H1 (cell line): Measurements from ENCODE around the gene RPTOR. TPM values are rescaled to one million over a fixed set of nuclear protein-coding genes. Genes with fewer than 3 reads are reported as not detected.

ENCODE experiments used
- CTCF ChIA-PET: fragments of 300-600 bp; sonication (Branson Sonifier 250); formaldehyde crosslinking; loops from one replicate; lab custom pipeline; 2021; ENCODE audit not compliant: partially characterized antibody; lab: Charles Lee
- POLR2A ChIA-PET: fragments of 300-600 bp; sonication (Branson Sonifier 250); formaldehyde crosslinking; loops from one replicate; lab custom pipeline; 2021; ENCODE audit warnings: inconsistent platforms; ENCODE audit not compliant: partially characterized antibody; lab: Charles Lee
- DNase-seq, 2 experiments: peaks; one replicate each; pipeline versions ENCODE4 v3.0.0 to v3.0.0-alpha.2; 2010 to 2022; ENCODE audit warnings: low spot score in 2 of 2, low read depth in 1 of 2, mixed read lengths in 1 of 2
- FAIRE-seq: peaks from 2 replicates; lab custom pipeline; 2011; peaks lifted over from hg19 to GRCh38; lab: Jason Lieb, UNC
- H2AFZ ChIP-seq: 2 replicates; pipeline ENCODE4 v1.8.1; 2012; ENCODE audit warnings: low read length, inconsistent platforms
- H2AK5ac ChIP-seq: 2 replicates; pipeline ENCODE4 v1.6.1; 2013; ENCODE audit warnings: low read depth, low read length
- H2BK120ac ChIP-seq: replicated peaks from 2 replicates; pipeline ENCODE3; 2013; ENCODE audit warnings: low read depth, low read length, inconsistent platforms
- H2BK12ac ChIP-seq: 2 replicates; pipeline ENCODE4 v1.6.1; 2013; ENCODE audit warnings: low read depth, low read length
- H2BK15ac ChIP-seq: 2 replicates; pipeline ENCODE4 v1.6.1; 2013; ENCODE audit warnings: low read length
- H2BK20ac ChIP-seq: 2 replicates; pipeline ENCODE4 v1.6.1; 2013; ENCODE audit warnings: low read length
- H2BK5ac ChIP-seq: 2 replicates; pipeline ENCODE4 v1.6.1; 2013; ENCODE audit warnings: low read depth, low read length
- H3K14ac ChIP-seq: 2 replicates; pipeline ENCODE4 v1.6.1; 2013; ENCODE audit warnings: inconsistent platforms; ENCODE audit not compliant: insufficient read length
- H3K18ac ChIP-seq: 2 replicates; pipeline ENCODE4 v1.6.1; 2013; ENCODE audit warnings: low read length; ENCODE audit errors: extremely low read depth
- H3K23ac ChIP-seq: 2 replicates; pipeline ENCODE4 v1.6.1; 2013; ENCODE audit warnings: inconsistent platforms; ENCODE audit not compliant: insufficient read length
- H3K23me2 ChIP-seq: 2 replicates; pipeline ENCODE4 v1.6.1; 2013; ENCODE audit warnings: low read depth, low read length
- H3K27ac ChIP-seq: 2 replicates; pipeline ENCODE4 v1.6.1; 2011; ENCODE audit warnings: low read depth, low read length, inconsistent platforms
- H3K27me3 ChIP-seq, 4 experiments: replicated peaks in 1 of 4; 1 replicate in 1 of 4; 2 replicates in 3 of 4; pipeline versions ENCODE4 v1.6.1 to v1.8.1; 2011 to 2013; ENCODE audit warnings: low read length in 3 of 4, mild to moderate bottlenecking in 3 of 4, inconsistent platforms in 2 of 4, mixed read lengths in 2 of 4, moderate library complexity in 1 of 4; ENCODE audit not compliant: control insufficient read depth in 3 of 4, insufficient read depth in 3 of 4; ENCODE audit errors: extremely low read depth in 1 of 4
- H3K36me3 ChIP-seq, 4 experiments: 2 replicates each; pipeline versions ENCODE4 v1.6.1 to v1.8.1; 2011 to 2013; ENCODE audit warnings: mild to moderate bottlenecking in 4 of 4, low read length in 3 of 4, moderate library complexity in 2 of 4, control low read depth in 1 of 4, inconsistent platforms in 1 of 4; ENCODE audit not compliant: insufficient read depth in 4 of 4, control insufficient read depth in 2 of 4
- H3K4ac ChIP-seq: replicated peaks from 2 replicates; pipeline ENCODE3; 2013; ENCODE audit warnings: low read length, low read depth, mixed read lengths, inconsistent platforms; ENCODE audit not compliant: insufficient read length
- H3K4me1 ChIP-seq, 4 experiments: replicated peaks in 1 of 4; 1 replicate in 1 of 4; 2 replicates in 3 of 4; pipeline versions ENCODE4 v1.6.1 to v1.8.1; 2011 to 2013; ENCODE audit warnings: low read length in 3 of 4, inconsistent platforms in 2 of 4, mixed read lengths in 1 of 4; ENCODE audit not compliant: insufficient read depth in 4 of 4, control insufficient read depth in 3 of 4
- H3K4me2 ChIP-seq, 2 experiments: 2 replicates each; pipeline versions ENCODE4 v1.6.1 to v1.8.1; 2011 to 2013; ENCODE audit warnings: low read depth in 2 of 2, low read length in 2 of 2, control low read depth in 1 of 2, inconsistent platforms in 1 of 2, mild to moderate bottlenecking in 1 of 2; ENCODE audit not compliant: insufficient read depth in 1 of 2
- H3K4me3 ChIP-seq, 4 experiments: fragments of 200-600, 300-600 bp in 1 of 4; sonication (generic), shearing (Covaris generic), sonication (Bioruptor Twin) in 1 of 4; 2 replicates each; pipeline versions ENCODE4 v1.5.1 to v1.8.1; 2011 to 2016; ENCODE audit warnings: low read length in 4 of 4, low read depth in 3 of 4, control low read depth in 2 of 4, inconsistent platforms in 2 of 4, mild to moderate bottlenecking in 2 of 4, mixed read lengths in 1 of 4, moderate library complexity in 1 of 4; ENCODE audit not compliant: insufficient read depth in 2 of 4; ENCODE audit errors: extremely low read depth in 1 of 4
- H3K56ac ChIP-seq: replicated peaks from 2 replicates; pipeline ENCODE3; 2013; ENCODE audit warnings: low read depth, mild to moderate bottlenecking, mixed read lengths, low read length, inconsistent platforms; ENCODE audit not compliant: insufficient read length
- H3K79me1 ChIP-seq: 2 replicates; pipeline ENCODE4 v1.6.1; 2013; ENCODE audit warnings: low read depth, low read length, control low read depth
- H3K79me2 ChIP-seq, 2 experiments: 2 replicates each; pipeline versions ENCODE4 v1.6.1 to v1.8.1; 2012 to 2013; ENCODE audit warnings: low read length in 2 of 2, mild to moderate bottlenecking in 2 of 2, inconsistent platforms in 1 of 2; ENCODE audit not compliant: insufficient read depth in 2 of 2, control insufficient read depth in 1 of 2
- H3K9ac ChIP-seq, 4 experiments: replicated peaks in 1 of 4; 1 replicate in 1 of 4; 2 replicates in 3 of 4; pipeline versions ENCODE4 v1.6.1 to v1.8.1; 2011 to 2013; ENCODE audit warnings: low read depth in 3 of 4, low read length in 3 of 4, control low read depth in 2 of 4, mild to moderate bottlenecking in 2 of 4, moderate library complexity in 2 of 4, inconsistent platforms in 1 of 4; ENCODE audit errors: extremely low read depth in 1 of 4
- H3K9me3 ChIP-seq, 2 experiments: 2 replicates each; pipeline versions ENCODE4 v1.6.1 to v1.8.1; 2012 to 2013; ENCODE audit warnings: mild to moderate bottlenecking in 2 of 2, moderate library complexity in 2 of 2, control low read depth in 1 of 2, inconsistent platforms in 1 of 2, low read depth in 1 of 2, low read length in 1 of 2, mixed read lengths in 1 of 2; ENCODE audit not compliant: insufficient read depth in 2 of 2
- H4K20me1 ChIP-seq, 2 experiments: replicated peaks in 1 of 2; 2 replicates each; pipeline versions ENCODE3 to v1.8.1; 2011 to 2013; ENCODE audit warnings: inconsistent platforms in 2 of 2, low read length in 2 of 2, mild to moderate bottlenecking in 1 of 2; ENCODE audit not compliant: insufficient read depth in 2 of 2, control insufficient read depth in 1 of 2
- H4K5ac ChIP-seq: 2 replicates; pipeline ENCODE4 v1.6.1; 2013; ENCODE audit warnings: low read length, low read depth, mixed read lengths, inconsistent platforms; ENCODE audit not compliant: insufficient read length
- H4K8ac ChIP-seq: 2 replicates; pipeline ENCODE4 v1.8.0; 2013; ENCODE audit warnings: mild to moderate bottlenecking, moderate library complexity, low read length, inconsistent platforms; ENCODE audit not compliant: insufficient read depth; ENCODE audit errors: extremely low read depth
- H4K91ac ChIP-seq: replicated peaks from 2 replicates; pipeline ENCODE3; 2013; ENCODE audit warnings: low read length, mixed read lengths, inconsistent platforms; ENCODE audit not compliant: insufficient read length
- BACH1 ChIP-seq: IDR thresholded peaks from 2 replicates; pipeline ENCODE4 v1.6.1; 2012; ENCODE audit warnings: low read length, improper control_type of control experiment
- CBX8 ChIP-seq: fragments of 300-800, 300-1000 bp; sonication (generic); IDR thresholded peaks from 2 replicates; pipeline ENCODE4 v1.7.1; 2016; ENCODE audit warnings: low read depth, low read length, borderline replicate concordance
- CREB1 ChIP-seq: IDR thresholded peaks from 2 replicates; pipeline ENCODE4 v1.6.1; 2012; ENCODE audit warnings: inconsistent platforms
- HDAC2 ChIP-seq, 2 experiments: fragments of 300-600 bp in 1 of 2; sonication (generic) in 1 of 2; IDR thresholded peaks; 2 replicates each; pipeline ENCODE4 v1.6.1; 2011 to 2012; ENCODE audit warnings: low read depth in 2 of 2, low read length in 2 of 2, mild to moderate bottlenecking in 2 of 2, moderate library complexity in 2 of 2, borderline replicate concordance in 1 of 2, inconsistent platforms in 1 of 2
- JUND ChIP-seq: IDR thresholded peaks from 2 replicates; pipeline ENCODE4 v1.6.1; 2011; ENCODE audit warnings: mild to moderate bottlenecking, improper control_type of control experiment, low read length
- KDM1A ChIP-seq: fragments of 200-600, 300-600 bp; sonication (generic); IDR thresholded peaks from 2 replicates; pipeline ENCODE4 v1.7.1; 2016; ENCODE audit warnings: mild to moderate bottlenecking, low read length, borderline replicate concordance
- SIRT6 ChIP-seq: IDR thresholded peaks from one replicate; pipeline ENCODE4 v1.7.1; 2012; ENCODE audit warnings: low read length, inconsistent platforms
- SUZ12 ChIP-seq: fragments of 200-600 bp; sonication (generic); IDR thresholded peaks from 2 replicates; pipeline ENCODE4 v1.6.1; 2012; ENCODE audit warnings: mild to moderate bottlenecking, inconsistent platforms, low read length, moderate library complexity, mixed read lengths
- WGBS, 2 experiments: shearing (Covaris generic) in 1 of 2; methylation state at CpG; one replicate each; pipeline versions ENCODE4 v1.1.6 to v1.1.7; 2013 to 2015; ENCODE audit warnings: low lambda C conversion rate in 2 of 2, mixed read lengths in 2 of 2, inconsistent platforms in 1 of 2, low coverage in 1 of 2, missing lambda C conversion rate in 1 of 2; ENCODE audit not compliant: insufficient replicate concordance in 2 of 2, insufficient coverage in 1 of 2, insufficient read length in 1 of 2; ENCODE audit errors: extremely low coverage in 1 of 2, missing lambda C conversion rate in 1 of 2; 5-methylcytosine and 5-hydroxymethylcytosine counted together
- polyA plus RNA-seq, 7 experiments: library from polyadenylated mRNA; depleted of rRNA in 3 of 7; stranded (reverse) in 5 of 7; unstranded in 2 of 7; fragments of >200 nt in 5 of 7; fragments of 200-250 nt in 2 of 7; gene quantifications; 1 replicate in 5 of 7; 2 replicates in 1 of 7; 4 replicates in 1 of 7; pipeline versions ENCODE4 v1.2.1 to v1.2.3, GENCODE V29; 2011 to 2013; ENCODE audit warnings: missing spikeins in 2 of 7, mixed read lengths in 2 of 7
- total RNA-seq: library from RNA; stranded (reverse); fragmentation: NEBNext Ultra II Directional; extraction: Animal tissue kit (Norgen Biotek cat#: 25700); gene quantifications from 2 replicates; pipeline ENCODE4 v1.2.1, GENCODE V29; 2021
- TF ChIP-seq, protein P1 (sequence below): IDR thresholded peaks from 2 replicates; pipeline ENCODE4 v1.6.1; 2012; ENCODE audit warnings: low read length, inconsistent platforms
- TF ChIP-seq, protein P2 (sequence below): IDR thresholded peaks from 2 replicates; pipeline ENCODE4 v1.6.1; 2012; ENCODE audit warnings: inconsistent platforms

Gene RPTOR
- total and polyA plus RNA-seq, 2 of the 8 experiments (the other 6 are each of a cell fraction or from before 2014, with no cell fraction given): 6.9 to 28.7 TPM

DNA sequence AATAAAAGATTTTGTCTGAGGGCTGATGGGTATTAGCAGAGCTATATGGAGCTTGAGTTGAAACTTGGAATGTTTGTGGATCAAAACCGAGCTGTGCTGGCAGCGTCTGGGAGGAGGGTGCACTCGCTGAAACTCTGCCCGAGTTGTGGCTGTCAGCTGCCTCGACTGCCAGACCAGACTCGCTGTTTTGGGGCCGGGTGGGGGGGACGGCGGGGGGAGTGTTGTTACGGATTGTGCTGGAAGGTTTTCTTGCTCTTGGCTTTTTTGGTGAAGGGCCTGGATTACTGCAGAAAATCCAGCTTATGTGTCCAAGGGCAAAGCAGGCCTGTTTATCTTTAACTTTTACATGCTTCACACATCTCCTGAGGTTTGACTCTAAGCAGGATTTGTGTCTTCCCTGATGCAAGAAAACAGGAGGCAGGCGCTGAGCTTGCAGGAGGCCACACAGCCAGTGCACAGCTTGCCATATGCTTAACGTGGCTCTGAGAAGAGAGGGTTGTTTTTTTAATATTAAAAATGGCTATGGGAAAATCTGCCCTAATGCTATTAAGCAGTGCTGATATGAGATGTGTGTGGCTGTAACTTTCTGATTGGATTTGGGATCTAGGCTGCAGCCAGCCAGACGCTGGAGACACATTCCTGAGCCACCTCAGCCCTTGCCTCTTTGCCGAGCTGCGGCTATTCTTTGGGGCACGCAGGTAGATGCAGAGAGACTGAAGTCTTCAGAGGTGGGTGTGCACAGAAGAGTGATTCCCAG, 20.5 kb upstream of the RPTOR start:
- CTCF ChIA-PET: interaction anchor here (0.8 to 1.5 kb wide), 6 partner anchors 15 to 375 kb away, joined by 3 to 4 read pairs (median 3); no protein-coding TSS in a partner anchor
- H2AFZ ChIP-seq: no peak overlapping the region
- no peaks in the 10 kb centered on the region for H3K79me2 ChIP-seq
- no peak overlapping the region for H4K91ac ChIP-seq
- H4K20me1 ChIP-seq: no peaks in the 10 kb centered on the region
- no peak overlapping the region for H2BK20ac ChIP-seq
- H2BK12ac ChIP-seq: no peak overlapping the region
- H3K79me1 ChIP-seq: no peaks in the 10 kb centered on the region
- H2BK5ac ChIP-seq: no peak overlapping the region
- DNase-seq: no peak
- H2BK120ac ChIP-seq: no peak overlapping the region
- H3K27ac ChIP-seq: no peak overlapping the region
- H3K56ac ChIP-seq: no peak overlapping the region
- H3K23ac ChIP-seq: no peak overlapping the region
- peaks cover 5 to 16% (median 11%) of the 10 kb centered on the region in 4 experiments; a peak in 6 of 7 replicates for H3K4me1 ChIP-seq
- H3K23me2 ChIP-seq: no peaks in the 10 kb centered on the region
- 85% methylated on average over 10 of the region's 16 CpGs; no CpG with 5 or more reads in 1 of the 2 experiments for WGBS, 2 experiments
- H3K9me3 ChIP-seq: 0 out of 4 replicates have a peak, but pooled peaks cover 0 to 2% of the 10 kb centered on the region in 2 experiments
- no peak overlapping the region for H3K4me2 ChIP-seq
- H3K36me3 ChIP-seq: no peaks in the 10 kb centered on the region
- H3K18ac ChIP-seq: no peak overlapping the region
- no peak overlapping the region for H2AK5ac ChIP-seq
- peaks cover 0 to 2% (median 0%) of the 10 kb centered on the region in 4 experiments; a peak in 1 of 7 replicates for H3K27me3 ChIP-seq
- H3K4ac ChIP-seq: no peak overlapping the region
- H4K8ac ChIP-seq: no peak overlapping the region
- no peak overlapping the region for H3K14ac ChIP-seq
- no peak overlapping the region for H2BK15ac ChIP-seq
- no peak for FAIRE-seq
- no peak overlapping the region for H3K4me3 ChIP-seq
- no peak overlapping the region for H3K9ac ChIP-seq
- POLR2A ChIA-PET: no interaction called here
- H4K5ac ChIP-seq: no peak overlapping the region
- TF ChIP-seq HDAC2 (IDR thresholded peaks at IDR 0.05; ENCODE audit: borderline replicate concordance in 1 of 2, low read depth in 2 of 2, low read length in 2 of 2) (no peak), BACH1 (no peak), SUZ12 (no peak), SIRT6 (no peak), CBX8 (no peak), KDM1A (no peak), JUND (no peak), CREB1 (no peak)
- TF ChIP-seq, protein P1, sequence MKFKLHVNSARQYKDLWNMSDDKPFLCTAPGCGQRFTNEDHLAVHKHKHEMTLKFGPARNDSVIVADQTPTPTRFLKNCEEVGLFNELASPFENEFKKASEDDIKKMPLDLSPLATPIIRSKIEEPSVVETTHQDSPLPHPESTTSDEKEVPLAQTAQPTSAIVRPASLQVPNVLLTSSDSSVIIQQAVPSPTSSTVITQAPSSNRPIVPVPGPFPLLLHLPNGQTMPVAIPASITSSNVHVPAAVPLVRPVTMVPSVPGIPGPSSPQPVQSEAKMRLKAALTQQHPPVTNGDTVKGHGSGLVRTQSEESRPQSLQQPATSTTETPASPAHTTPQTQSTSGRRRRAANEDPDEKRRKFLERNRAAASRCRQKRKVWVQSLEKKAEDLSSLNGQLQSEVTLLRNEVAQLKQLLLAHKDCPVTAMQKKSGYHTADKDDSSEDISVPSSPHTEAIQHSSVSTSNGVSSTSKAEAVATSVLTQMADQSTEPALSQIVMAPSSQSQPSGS: no peak
- TF ChIP-seq, protein P2, sequence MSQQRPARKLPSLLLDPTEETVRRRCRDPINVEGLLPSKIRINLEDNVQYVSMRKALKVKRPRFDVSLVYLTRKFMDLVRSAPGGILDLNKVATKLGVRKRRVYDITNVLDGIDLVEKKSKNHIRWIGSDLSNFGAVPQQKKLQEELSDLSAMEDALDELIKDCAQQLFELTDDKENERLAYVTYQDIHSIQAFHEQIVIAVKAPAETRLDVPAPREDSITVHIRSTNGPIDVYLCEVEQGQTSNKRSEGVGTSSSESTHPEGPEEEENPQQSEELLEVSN: no peak
